K562 (cell line): ENCODE data around the gene GPR37L1. TPM values are rescaled to one million over a fixed set of nuclear protein-coding genes. Genes with fewer than 3 reads are reported as not detected.

ENCODE experiments used
- ATF6 ChIP-seq: sonication (generic); formaldehyde crosslinking; IDR thresholded peaks from 2 replicates; pipeline ENCODE4 v1.4.0; 2020; ENCODE audit warnings: mild to moderate bottlenecking, missing genetic modification reagents
- DDX20 ChIP-seq: fragments of 450-650 bp; IDR thresholded peaks from 2 replicates; pipeline ENCODE4 v1.6.1; 2016; ENCODE audit warnings: missing genetic modification characterization, low read depth, mild to moderate bottlenecking, missing compliant biosample characterization, moderate library complexity
- GABPB1 ChIP-seq: sonication (generic); formaldehyde crosslinking; IDR thresholded peaks from 2 replicates; pipeline ENCODE4 v1.8.0; 2022; ENCODE audit warnings: mild to moderate bottlenecking, missing genetic modification reagents
- GATAD2A ChIP-seq: fragments of 450-650 bp; IDR thresholded peaks from 2 replicates; pipeline ENCODE4 v1.6.1; 2017
- HES1 ChIP-seq: fragments of 450-650 bp; IDR thresholded peaks from 2 replicates; pipeline ENCODE4 v1.6.1; 2016; ENCODE audit warnings: low read depth, mild to moderate bottlenecking, moderate library complexity
- JUN ChIP-seq, 2 experiments: sonication (generic) in 1 of 2; formaldehyde crosslinking in 1 of 2; IDR thresholded peaks; 2 replicates each; pipeline versions ENCODE4 v1.6.1 to v1.8.0; 2012 to 2022; ENCODE audit warnings: borderline replicate concordance in 2 of 2, mild to moderate bottlenecking in 2 of 2, improper control_type of control experiment in 1 of 2, low read depth in 1 of 2, low read length in 1 of 2, missing genetic modification reagents in 1 of 2
- KAT8 ChIP-seq: fragments of 450-650 bp; IDR thresholded peaks from 2 replicates; pipeline ENCODE4 v1.6.1; 2016; ENCODE audit warnings: low read depth, mild to moderate bottlenecking
- MCM3 ChIP-seq: fragments of 450-650 bp; IDR thresholded peaks from 2 replicates; pipeline ENCODE4 v1.6.1; 2016
- MYC ChIP-seq, 2 experiments: fragments of 250-450 bp in 1 of 2; sonication (Bioruptor Pico) in 1 of 2; IDR thresholded peaks; 2 replicates each; pipeline versions ENCODE4 v1.5.1 to v1.6.1; 2012 to 2021; ENCODE audit warnings: low read depth in 2 of 2, borderline replicate concordance in 1 of 2, improper control_type of control experiment in 1 of 2, low read length in 1 of 2, mild to moderate bottlenecking in 1 of 2, moderate library complexity in 1 of 2
- NFATC3 ChIP-seq: fragments of 450-650 bp; IDR thresholded peaks from 2 replicates; pipeline ENCODE4 v1.6.1; 2017; ENCODE audit warnings: mild to moderate bottlenecking
- POLR2AphosphoS2 ChIP-seq: IDR thresholded peaks from 2 replicates; pipeline ENCODE4 v1.6.1; 2012; ENCODE audit warnings: low read length, improper control_type of control experiment
- RB1 ChIP-seq: fragments of 450-650 bp; IDR thresholded peaks from 2 replicates; pipeline ENCODE4 v1.6.1; 2017; ENCODE audit warnings: low read depth, mild to moderate bottlenecking
- SETDB1 ChIP-seq: IDR thresholded peaks from one replicate; pipeline ENCODE4 v1.6.1; 2012; ENCODE audit warnings: low read length, control low read depth, inconsistent platforms
- SMAD1 ChIP-seq: fragments of 150-350 bp; IDR thresholded peaks from 2 replicates; pipeline ENCODE4 v1.6.1; 2014; ENCODE audit warnings: low read length, low read depth; ENCODE audit not compliant: partially characterized antibody
- SMAD3 ChIP-seq: fragments of 450-650 bp; formaldehyde crosslinking; conservative IDR thresholded peaks from 2 replicates; pipeline ENCODE4 v1.4.0; 2020; ENCODE audit warnings: mild to moderate bottlenecking
- STAT5B ChIP-seq: fragments of 250-450 bp; sonication (Bioruptor Pico); IDR thresholded peaks from 2 replicates; pipeline ENCODE4 v1.8.0; 2021; ENCODE audit warnings: mild to moderate bottlenecking, inconsistent platforms
- XRCC5 ChIP-seq: fragments of 200-400 bp; formaldehyde crosslinking; IDR thresholded peaks from 2 replicates; pipeline ENCODE4 v1.6.1; 2017; ENCODE audit warnings: low read depth, mild to moderate bottlenecking, low read length
- ZC3H4 ChIP-seq: sonication (generic); formaldehyde crosslinking; IDR thresholded peaks from 2 replicates; pipeline ENCODE4 v1.9.0; 2021; ENCODE audit warnings: missing genetic modification reagents, borderline replicate concordance
- ZNF699 ChIP-seq: fragments of 250-450 bp; sonication (Bioruptor Pico); IDR thresholded peaks from 2 replicates; pipeline ENCODE4 v1.8.0; 2021; ENCODE audit warnings: mild to moderate bottlenecking, moderate library complexity; ENCODE audit not compliant: insufficient replicate concordance
- ZSCAN29 ChIP-seq: fragments of 450-650 bp; IDR thresholded peaks from 2 replicates; pipeline ENCODE4 v1.6.1; 2017
- polyA plus RNA-seq, 8 experiments: library from polyadenylated mRNA; depleted of rRNA in 4 of 8; stranded (reverse) in 5 of 8; unstranded in 3 of 8; fragments of >200 nt; fragmentation: Nextera tagmentation in 2 of 8; fragmentation: Illumina TruSeq in 1 of 8; extraction: Ambion mirVana in 2 of 8; extraction: Trizol in 1 of 8; gene quantifications; 2 replicates each; pipeline versions ENCODE4 v1.2.1 to v1.2.3, GENCODE V29; 2011 to 2014; ENCODE audit warnings: inconsistent platforms in 1 of 8, missing spikeins in 1 of 8
- total RNA-seq, 7 experiments: library from RNA; depleted of rRNA in 6 of 7; stranded (reverse); fragments of >200 nt in 6 of 7; fragmentation: Illumina TruSeq in 2 of 7; extraction: Trizol in 2 of 7; gene quantifications; 2 replicates each; pipeline versions ENCODE4 v1.2.1 to v1.2.3, GENCODE V29; 2011 to 2021; ENCODE audit warnings: low replicate concordance in 1 of 7
- TF ChIP-seq, protein P1 (sequence below): fragments of 450-650 bp; IDR thresholded peaks from 2 replicates; pipeline ENCODE4 v1.6.1; 2017; ENCODE audit warnings: mild to moderate bottlenecking, moderate library complexity
- TF ChIP-seq, protein P2 (sequence below): sonication (generic); formaldehyde crosslinking; IDR thresholded peaks from 2 replicates; pipeline ENCODE4 v1.9.0; 2022; ENCODE audit warnings: mild to moderate bottlenecking, missing genetic modification reagents
- TF ChIP-seq, protein P3 (sequence below): fragments of 450-650 bp; formaldehyde crosslinking; IDR thresholded peaks from 2 replicates; pipeline ENCODE4 v1.4.0; 2020; ENCODE audit warnings: mild to moderate bottlenecking, moderate library complexity

GPR37L1 gene
- total and polyA plus RNA-seq, 9 of the 15 experiments (the other 6 are each of a cell fraction or from before 2014, with no cell fraction given): not detected

- TF ChIP-seq NFATC3 (no peak), SETDB1 (no peak), GATAD2A (no peak), POLR2AphosphoS2 (no peak; the same call in 1 of the 2 replicates), ZSCAN29 (no peak), RB1 (peak; percentile 66; the same call in 1 of the 2 replicates), SMAD1 (no peak), STAT5B (CRISPR knock-in tag) (no peak), ZNF699 (no peak), XRCC5 (peak; percentile 58; the same call in 1 of the 2 replicates), KAT8 (no peak), SMAD3 (no peak), MCM3 (no peak), DDX20 (tag) (no peak), GABPB1 (CRISPR knock-in tag) (peak; percentile 28; the same call in 1 of the 2 replicates), ATF6 (CRISPR knock-in tag) (no peak), HES1 (no peak), MYC (IDR thresholded peaks at IDR 0.05; ENCODE audit: low read depth, low read length) (0 out of 2 replicates have a peak, but pooled peaks have one; percentile 14), MYC (CRISPR knock-in tag; IDR thresholded peaks at IDR 0.05; ENCODE audit: borderline replicate concordance, low read depth) (no peak), ZC3H4 (CRISPR knock-in tag) (no peak), JUN (IDR thresholded peaks at IDR 0.05; ENCODE audit: borderline replicate concordance, low read depth, low read length) (0 out of 2 replicates have a peak, but pooled peaks have one; percentile 40), JUN (CRISPR knock-in tag; IDR thresholded peaks at IDR 0.05; ENCODE audit: borderline replicate concordance) (no peak)
- TF ChIP-seq, protein P1, sequence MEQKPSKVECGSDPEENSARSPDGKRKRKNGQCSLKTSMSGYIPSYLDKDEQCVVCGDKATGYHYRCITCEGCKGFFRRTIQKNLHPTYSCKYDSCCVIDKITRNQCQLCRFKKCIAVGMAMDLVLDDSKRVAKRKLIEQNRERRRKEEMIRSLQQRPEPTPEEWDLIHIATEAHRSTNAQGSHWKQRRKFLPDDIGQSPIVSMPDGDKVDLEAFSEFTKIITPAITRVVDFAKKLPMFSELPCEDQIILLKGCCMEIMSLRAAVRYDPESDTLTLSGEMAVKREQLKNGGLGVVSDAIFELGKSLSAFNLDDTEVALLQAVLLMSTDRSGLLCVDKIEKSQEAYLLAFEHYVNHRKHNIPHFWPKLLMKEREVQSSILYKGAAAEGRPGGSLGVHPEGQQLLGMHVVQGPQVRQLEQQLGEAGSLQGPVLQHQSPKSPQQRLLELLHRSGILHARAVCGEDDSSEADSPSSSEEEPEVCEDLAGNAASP: no peak
- TF ChIP-seq, protein P2, sequence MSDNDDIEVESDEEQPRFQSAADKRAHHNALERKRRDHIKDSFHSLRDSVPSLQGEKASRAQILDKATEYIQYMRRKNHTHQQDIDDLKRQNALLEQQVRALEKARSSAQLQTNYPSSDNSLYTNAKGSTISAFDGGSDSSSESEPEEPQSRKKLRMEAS (CRISPR knock-in tag): no peak
- TF ChIP-seq, protein P3, sequence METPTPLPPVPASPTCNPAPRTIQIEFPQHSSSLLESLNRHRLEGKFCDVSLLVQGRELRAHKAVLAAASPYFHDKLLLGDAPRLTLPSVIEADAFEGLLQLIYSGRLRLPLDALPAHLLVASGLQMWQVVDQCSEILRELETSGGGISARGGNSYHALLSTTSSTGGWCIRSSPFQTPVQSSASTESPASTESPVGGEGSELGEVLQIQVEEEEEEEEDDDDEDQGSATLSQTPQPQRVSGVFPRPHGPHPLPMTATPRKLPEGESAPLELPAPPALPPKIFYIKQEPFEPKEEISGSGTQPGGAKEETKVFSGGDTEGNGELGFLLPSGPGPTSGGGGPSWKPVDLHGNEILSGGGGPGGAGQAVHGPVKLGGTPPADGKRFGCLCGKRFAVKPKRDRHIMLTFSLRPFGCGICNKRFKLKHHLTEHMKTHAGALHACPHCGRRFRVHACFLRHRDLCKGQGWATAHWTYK (CRISPR knock-in tag): no peak
These were observed 32.2 kb downstream of the GPR37L1 start (continued) for GRCh38 chr1:202154766-202155477.
